HG03025 (cell line): Measurements from ENCODE around the gene PCSK1.
"Not testable (repeated sequence)": the region's sequence is repeated elsewhere in the genome, so short reads cannot be mapped to it uniquely, and the experiment has no call there.

Experiments
- ATAC-seq: cut with Tn5 transposase; IDR thresholded peaks from one replicate; pipeline ENCODE4 v1.9.1; 2021; ENCODE audit warnings: mild to moderate bottlenecking, moderate library complexity; ENCODE audit not compliant: unreplicated experiment, low FRiP score

Gene PCSK1

GRCh38 chr5:96427824-96428223 is 5.2 kb downstream of the PCSK1 start:
- ATAC-seq: no peak

- ATAC-seq: no peak
Observed at GRCh38 chr5:96426831-96427230, 6.2 kb downstream of the PCSK1 start.

- no peak for ATAC-seq
Observed at GRCh38 chr5:96425443-96425842, 7.6 kb downstream of the PCSK1 start.

- no peak for ATAC-seq
Observed at GRCh38 chr5:96415897-96416296, 17.2 kb downstream of the PCSK1 start.

GRCh38 chr5:96412868-96413449 is 20.1 kb downstream of the PCSK1 start:
- no peak for ATAC-seq

GRCh38 chr5:96410013-96410412 is 23.0 kb downstream of the PCSK1 start:
- ATAC-seq: no peak

- no peak for ATAC-seq
Observed at GRCh38 chr5:96408841-96409538, 24.1 kb downstream of the PCSK1 start.

GRCh38 chr5:96408210-96408777 is 24.8 kb downstream of the PCSK1 start:
- ATAC-seq: no peak

GRCh38 chr5:96407436-96407835 is 25.6 kb downstream of the PCSK1 start:
- ATAC-seq: no peak

GRCh38 chr5:96404191-96404867 is 28.7 kb downstream of the PCSK1 start:
- ATAC-seq: no peak

- no peak for ATAC-seq
Observed at GRCh38 chr5:96402500-96402899, 30.5 kb downstream of the PCSK1 start.

- ATAC-seq: no peak
Observed at GRCh38 chr5:96396878-96397277, 36.2 kb downstream of the PCSK1 start.

- ATAC-seq: not testable (repeated sequence)
Observed at GRCh38 chr5:96395295-96395694, 37.8 kb downstream of the PCSK1 start.

- no peak for ATAC-seq
Observed at GRCh38 chr5:96391921-96392320, 41.1 kb downstream of the PCSK1 start.

- ATAC-seq: no peak
Observed at GRCh38 chr5:96388176-96388575, 44.9 kb downstream of the PCSK1 start.

- no peak for ATAC-seq
Observed at GRCh38 chr5:96387616-96388015, 45.4 kb downstream of the PCSK1 start.

- no peak for ATAC-seq
Observed at GRCh38 chr5:96385538-96385937, 47.5 kb downstream of the PCSK1 start.

- no peak for ATAC-seq
Observed at GRCh38 chr5:96384353-96384752, 48.7 kb downstream of the PCSK1 start.

GRCh38 chr5:96381526-96381925 is 51.5 kb downstream of the PCSK1 start:
- ATAC-seq: no peak

GRCh38 chr5:96379896-96380295 is 53.2 kb downstream of the PCSK1 start:
- no peak for ATAC-seq

- no peak for ATAC-seq
Observed at GRCh38 chr5:96377597-96377996, 55.5 kb downstream of the PCSK1 start.

GRCh38 chr5:96377167-96377566 is 55.9 kb downstream of the PCSK1 start:
- no peak for ATAC-seq
